GM18867 (cell line): Measurements from ENCODE around the gene UNC45B.
"Not testable (repeated sequence)": the region's sequence is repeated elsewhere in the genome, so short reads cannot be mapped to it uniquely, and the experiment has no call there.

Experiments used
- ATAC-seq: cut with Tn5 transposase; IDR thresholded peaks from one replicate; pipeline ENCODE4 v1.9.1; 2021; ENCODE audit warnings: mild to moderate bottlenecking, moderate library complexity; ENCODE audit not compliant: unreplicated experiment

The UNC45B gene

GRCh38 chr17:35170968-35171771 is 23.6 kb downstream of the UNC45B start:
- ATAC-seq: no peak

- ATAC-seq: no peak
Observed at GRCh38 chr17:35171834-35172233, 24.2 kb downstream of the UNC45B start.

GRCh38 chr17:35172321-35172720 is 24.7 kb downstream of the UNC45B start:
- ATAC-seq: not testable (repeated sequence)

- no peak for ATAC-seq
Observed at GRCh38 chr17:35174835-35175334, 27.3 kb downstream of the UNC45B start.

- ATAC-seq: no peak
Observed at GRCh38 chr17:35175638-35176415, 28.2 kb downstream of the UNC45B start.

- no peak for ATAC-seq
Observed at GRCh38 chr17:35176897-35177296, 29.3 kb downstream of the UNC45B start.

- ATAC-seq: not testable (repeated sequence)
Observed at GRCh38 chr17:35179379-35179778, 31.8 kb downstream of the UNC45B start.

- ATAC-seq: no peak
Observed at GRCh38 chr17:35183332-35183731, 35.7 kb downstream of the UNC45B start.

- ATAC-seq: no peak
Observed at GRCh38 chr17:35184274-35184673, 36.7 kb downstream of the UNC45B start.

- no peak for ATAC-seq
Observed at GRCh38 chr17:35185849-35186248, 38.2 kb downstream of the UNC45B start.

- no peak for ATAC-seq
Observed at GRCh38 chr17:35187481-35187880, 39.9 kb downstream of the UNC45B start.

- ATAC-seq: no peak
Observed at GRCh38 chr17:35188111-35188510, 40.5 kb downstream of the UNC45B start.

GRCh38 chr17:35189291-35189690 is 41.7 kb downstream of the UNC45B start:
- ATAC-seq: no peak

- ATAC-seq: no peak
Observed at GRCh38 chr17:35191001-35191695, 43.5 kb downstream of the UNC45B start.

GRCh38 chr17:35192708-35193107 is 45.1 kb downstream of the UNC45B start:
- no peak for ATAC-seq

- not testable (repeated sequence) for ATAC-seq
Observed at GRCh38 chr17:35194001-35194400, 46.4 kb downstream of the UNC45B start, which contains the start of gene SLC35G3. Gene SLC35G3 (minus strand): TSS chr17:35194393. CDS start chr17:35194307, 86 bp downstream.

- not testable (repeated sequence) for ATAC-seq
Observed at GRCh38 chr17:35195062-35195461, 47.4 kb downstream of the UNC45B start.

GRCh38 chr17:35202582-35202981 is 55.0 kb downstream of the UNC45B start:
- not testable (repeated sequence) for ATAC-seq

- no peak for ATAC-seq
Observed at GRCh38 chr17:35210741-35211140, 63.1 kb downstream of the UNC45B start.

GRCh38 chr17:35212668-35213067 is 65.1 kb downstream of the UNC45B start:
- ATAC-seq: no peak

GRCh38 chr17:35213412-35213940 is 65.9 kb downstream of the UNC45B start:
- ATAC-seq: no peak
